ENCODE measurements around the gene DGKB.

The DGKB gene

GRCh38 chr7:14228341-14228740, 674.2 kb downstream of the DGKB start:
- H3K9me3 ChIP-seq (ENCODE audit: severe bottlenecking) = no peaks in the 10 kb centered on the region
- ATAC-seq (ENCODE audit: low read depth) (no peak), DNase-seq (ENCODE audit: low spot score) (no peak)
- no peak for TF ChIP-seq CTCF (IDR thresholded peaks at IDR 0.05; ENCODE audit: poor library complexity, severe bottlenecking)
- no peaks in the 10 kb centered on the region for H3K36me3 ChIP-seq (ENCODE audit: low read depth)
- H3K27ac ChIP-seq (ENCODE audit: poor library complexity, severe bottlenecking) = no peak overlapping the region
- no peak overlapping the region for H3K4me3 ChIP-seq (ENCODE audit: severe bottlenecking)
- H3K27me3 ChIP-seq (ENCODE audit: insufficient read depth, poor library complexity, severe bottlenecking) = no peaks in the 10 kb centered on the region
- no peaks in the 10 kb centered on the region for H3K4me1 ChIP-seq (ENCODE audit: insufficient read depth, poor library complexity, severe bottlenecking)

- Histone ChIP-seq H3K9me3 (ENCODE audit: severe bottlenecking) (no peaks in the 10 kb centered on the region), H3K4me3 (ENCODE audit: severe bottlenecking) (no peak overlapping the region), H3K36me3 (ENCODE audit: low read depth) (no peaks in the 10 kb centered on the region), H3K4me1 (ENCODE audit: insufficient read depth, poor library complexity, severe bottlenecking) (no peaks in the 10 kb centered on the region), H3K27me3 (ENCODE audit: insufficient read depth, poor library complexity, severe bottlenecking) (no peaks in the 10 kb centered on the region), H3K27ac (ENCODE audit: poor library complexity, severe bottlenecking) (no peak overlapping the region)
- ATAC-seq (ENCODE audit: low read depth) = no peak
- no peak for DNase-seq (ENCODE audit: low spot score)
- no peak for TF ChIP-seq CTCF (IDR thresholded peaks at IDR 0.05; ENCODE audit: poor library complexity, severe bottlenecking)
Observed at GRCh38 chr7:14226126-14226525, 676.4 kb downstream of the DGKB start.

- no peak for TF ChIP-seq CTCF (IDR thresholded peaks at IDR 0.05; ENCODE audit: poor library complexity, severe bottlenecking)
- no peaks in the 10 kb centered on the region for H3K27me3 ChIP-seq (ENCODE audit: insufficient read depth, poor library complexity, severe bottlenecking)
- H3K4me3 ChIP-seq (ENCODE audit: severe bottlenecking) = no peak overlapping the region
- no peaks in the 10 kb centered on the region for H3K4me1 ChIP-seq (ENCODE audit: insufficient read depth, poor library complexity, severe bottlenecking)
- ATAC-seq (ENCODE audit: low read depth) (no peak), DNase-seq (ENCODE audit: low spot score) (no peak)
- H3K36me3 ChIP-seq (ENCODE audit: low read depth) = no peaks in the 10 kb centered on the region
- no peak overlapping the region for H3K27ac ChIP-seq (ENCODE audit: poor library complexity, severe bottlenecking)
- no peaks in the 10 kb centered on the region for H3K9me3 ChIP-seq (ENCODE audit: severe bottlenecking)
Observed at GRCh38 chr7:14219125-14219524, 683.4 kb downstream of the DGKB start.

GRCh38 chr7:14218338-14218737, 684.2 kb downstream of the DGKB start:
- no peaks in the 10 kb centered on the region for H3K9me3 ChIP-seq (ENCODE audit: severe bottlenecking)
- H3K36me3 ChIP-seq (ENCODE audit: low read depth) = no peaks in the 10 kb centered on the region
- H3K4me1 ChIP-seq (ENCODE audit: insufficient read depth, poor library complexity, severe bottlenecking) = no peaks in the 10 kb centered on the region
- DNase-seq (ENCODE audit: low spot score) = no peak
- ATAC-seq (ENCODE audit: low read depth) = no peak
- no peak overlapping the region for H3K4me3 ChIP-seq (ENCODE audit: severe bottlenecking)
- H3K27ac ChIP-seq (ENCODE audit: poor library complexity, severe bottlenecking) = no peak overlapping the region
- no peak for TF ChIP-seq CTCF (IDR thresholded peaks at IDR 0.05; ENCODE audit: poor library complexity, severe bottlenecking)
- no peaks in the 10 kb centered on the region for H3K27me3 ChIP-seq (ENCODE audit: insufficient read depth, poor library complexity, severe bottlenecking)

- no peaks in the 10 kb centered on the region for H3K4me1 ChIP-seq (ENCODE audit: insufficient read depth, poor library complexity, severe bottlenecking)
- H3K36me3 ChIP-seq (ENCODE audit: low read depth) = no peaks in the 10 kb centered on the region
- no peak for TF ChIP-seq CTCF (IDR thresholded peaks at IDR 0.05; ENCODE audit: poor library complexity, severe bottlenecking)
- no peaks in the 10 kb centered on the region for H3K27me3 ChIP-seq (ENCODE audit: insufficient read depth, poor library complexity, severe bottlenecking)
- no peak for ATAC-seq (ENCODE audit: low read depth)
- no peak overlapping the region for H3K27ac ChIP-seq (ENCODE audit: poor library complexity, severe bottlenecking)
- H3K9me3 ChIP-seq (ENCODE audit: severe bottlenecking) = no peaks in the 10 kb centered on the region
- no peak overlapping the region for H3K4me3 ChIP-seq (ENCODE audit: severe bottlenecking)
- no peak for DNase-seq (ENCODE audit: low spot score)
Observed at GRCh38 chr7:14209896-14210484, 692.6 kb downstream of the DGKB start.

Measured in RWPE2 (cell line).